ENCODE measurements around the gene MFAP5. TPM values are rescaled to one million over a fixed set of nuclear protein-coding genes. Genes with fewer than 3 reads are reported as not detected.

MFAP5 gene
- total and polyA plus RNA-seq, 10 of the 15 experiments (the other 5 are each of a cell fraction or from before 2014, with no cell fraction given): 0.06 to 0.14 (median 0.12) TPM; not detected in 7

DNA sequence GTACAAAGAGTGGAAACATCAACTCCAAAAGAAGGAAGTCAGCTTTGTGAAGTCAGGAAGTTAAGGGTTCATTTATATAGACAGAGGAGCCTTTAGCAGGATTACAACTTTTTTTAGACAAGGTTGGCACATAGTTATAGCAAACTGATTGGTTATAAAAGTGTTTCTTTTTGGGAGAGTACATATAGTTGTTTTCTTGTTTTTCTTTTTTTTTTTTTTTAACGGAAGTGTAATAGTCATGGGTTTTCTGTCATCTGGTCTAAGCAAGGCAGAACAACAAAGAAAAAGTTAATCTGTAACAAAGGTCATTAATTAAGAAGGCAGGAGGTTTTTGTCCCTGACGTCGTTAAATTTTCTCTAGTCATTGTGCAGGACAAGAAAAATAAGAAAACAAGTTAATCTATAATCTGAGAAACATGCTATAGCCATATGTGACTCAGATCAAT lies 13.0 kb upstream of the MFAP5 start (continued):
- TF ChIP-seq, protein P1, sequence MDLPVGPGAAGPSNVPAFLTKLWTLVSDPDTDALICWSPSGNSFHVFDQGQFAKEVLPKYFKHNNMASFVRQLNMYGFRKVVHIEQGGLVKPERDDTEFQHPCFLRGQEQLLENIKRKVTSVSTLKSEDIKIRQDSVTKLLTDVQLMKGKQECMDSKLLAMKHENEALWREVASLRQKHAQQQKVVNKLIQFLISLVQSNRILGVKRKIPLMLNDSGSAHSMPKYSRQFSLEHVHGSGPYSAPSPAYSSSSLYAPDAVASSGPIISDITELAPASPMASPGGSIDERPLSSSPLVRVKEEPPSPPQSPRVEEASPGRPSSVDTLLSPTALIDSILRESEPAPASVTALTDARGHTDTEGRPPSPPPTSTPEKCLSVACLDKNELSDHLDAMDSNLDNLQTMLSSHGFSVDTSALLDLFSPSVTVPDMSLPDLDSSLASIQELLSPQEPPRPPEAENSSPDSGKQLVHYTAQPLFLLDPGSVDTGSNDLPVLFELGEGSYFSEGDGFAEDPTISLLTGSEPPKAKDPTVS (IDR thresholded peaks at IDR 0.05; ENCODE audit: low read depth, low read length): no peak
- TF ChIP-seq RAD51 (IDR thresholded peaks at IDR 0.05) (0 out of 2 replicates have a peak, but pooled peaks have one; percentile 32), TCF12 (IDR thresholded peaks at IDR 0.05; ENCODE audit: low read depth, low read length) (no peak), NBN (IDR thresholded peaks at IDR 0.05) (no peak), ZNF384 (IDR thresholded peaks at IDR 0.05; ENCODE audit: borderline replicate concordance, low read depth, low read length) (peak; percentile 72; the same call in 1 of the 2 replicates), RBBP5 (conservative IDR thresholded peaks at IDR 0.05) (no peak), POU2F2 (IDR thresholded peaks at IDR 0.05; ENCODE audit: borderline replicate concordance, low read depth, low read length) (no peak), FOXK2 (IDR thresholded peaks at IDR 0.05) (no peak; the same call in 1 of the 2 replicates), RAD21 (IDR thresholded peaks at IDR 0.05; ENCODE audit: insufficient read depth, low read depth, low read length) (no peak), SPI1 (IDR thresholded peaks at IDR 0.05; ENCODE audit: borderline replicate concordance, insufficient read depth, low read depth, low read length) (peak; percentile 25; the same call in 1 of the 2 replicates), HDGF (IDR thresholded peaks at IDR 0.05) (no peak), HDAC6 (IDR thresholded peaks at IDR 0.05; ENCODE audit: unreplicated experiment) (no peak), TCF7 (IDR thresholded peaks at IDR 0.05; ENCODE audit: borderline replicate concordance) (no peak), SMAD5 (IDR thresholded peaks at IDR 0.05; ENCODE audit: low read depth) (no peak), ZZZ3 (IDR thresholded peaks at IDR 0.05; ENCODE audit: control insufficient read depth, insufficient read length, low read depth) (no peak), CHD2 (IDR thresholded peaks at IDR 0.05; ENCODE audit: borderline replicate concordance, low read depth, low read length) (no peak), TBL1XR1 (IDR thresholded peaks at IDR 0.05; ENCODE audit: low read depth, low read length) (no peak), HCFC1 (IDR thresholded peaks at IDR 0.05; ENCODE audit: low read length) (no peak), NR2C2 (IDR thresholded peaks at IDR 0.05; ENCODE audit: borderline replicate concordance, control insufficient read depth, insufficient read length, low read depth) (no peak), STAT3 (IDR thresholded peaks at IDR 0.05; ENCODE audit: low read depth, low read length) (no peak), KAT2A (conservative IDR thresholded peaks at IDR 0.05; ENCODE audit: control insufficient read depth, low read depth, low read length) (no peak), ATF7 (IDR thresholded peaks at IDR 0.05; ENCODE audit: low read depth) (peak; percentile 81), NFXL1 (IDR thresholded peaks at IDR 0.05; ENCODE audit: borderline replicate concordance) (no peak), RELA (IDR thresholded peaks at IDR 0.05; ENCODE audit: borderline replicate concordance, partially characterized antibody) (no peak), SREBF1 (IDR thresholded peaks at IDR 0.05; ENCODE audit: low read length) (no peak), FOXM1 (IDR thresholded peaks at IDR 0.05; ENCODE audit: low read depth, low read length) (no peak), CBX3 (IDR thresholded peaks at IDR 0.05; ENCODE audit: borderline replicate concordance, low read depth) (no peak), MTA2 (IDR thresholded peaks at IDR 0.05; ENCODE audit: low read depth) (peak; percentile 75), YY1 (IDR thresholded peaks at IDR 0.05; ENCODE audit: low read depth, low read length) (no peak)
- TF ChIP-seq, protein P2, sequence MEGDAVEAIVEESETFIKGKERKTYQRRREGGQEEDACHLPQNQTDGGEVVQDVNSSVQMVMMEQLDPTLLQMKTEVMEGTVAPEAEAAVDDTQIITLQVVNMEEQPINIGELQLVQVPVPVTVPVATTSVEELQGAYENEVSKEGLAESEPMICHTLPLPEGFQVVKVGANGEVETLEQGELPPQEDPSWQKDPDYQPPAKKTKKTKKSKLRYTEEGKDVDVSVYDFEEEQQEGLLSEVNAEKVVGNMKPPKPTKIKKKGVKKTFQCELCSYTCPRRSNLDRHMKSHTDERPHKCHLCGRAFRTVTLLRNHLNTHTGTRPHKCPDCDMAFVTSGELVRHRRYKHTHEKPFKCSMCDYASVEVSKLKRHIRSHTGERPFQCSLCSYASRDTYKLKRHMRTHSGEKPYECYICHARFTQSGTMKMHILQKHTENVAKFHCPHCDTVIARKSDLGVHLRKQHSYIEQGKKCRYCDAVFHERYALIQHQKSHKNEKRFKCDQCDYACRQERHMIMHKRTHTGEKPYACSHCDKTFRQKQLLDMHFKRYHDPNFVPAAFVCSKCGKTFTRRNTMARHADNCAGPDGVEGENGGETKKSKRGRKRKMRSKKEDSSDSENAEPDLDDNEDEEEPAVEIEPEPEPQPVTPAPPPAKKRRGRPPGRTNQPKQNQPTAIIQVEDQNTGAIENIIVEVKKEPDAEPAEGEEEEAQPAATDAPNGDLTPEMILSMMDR (IDR thresholded peaks at IDR 0.05 in 2 of 3, conservative IDR thresholded peaks at IDR 0.05 in 1 of 3; ENCODE audit: control insufficient read depth in 2 of 3, extremely low read depth in 1 of 3, insufficient read depth in 1 of 3, low read depth in 3 of 3, low read length in 3 of 3): no peak
- TF ChIP-seq, protein P3, sequence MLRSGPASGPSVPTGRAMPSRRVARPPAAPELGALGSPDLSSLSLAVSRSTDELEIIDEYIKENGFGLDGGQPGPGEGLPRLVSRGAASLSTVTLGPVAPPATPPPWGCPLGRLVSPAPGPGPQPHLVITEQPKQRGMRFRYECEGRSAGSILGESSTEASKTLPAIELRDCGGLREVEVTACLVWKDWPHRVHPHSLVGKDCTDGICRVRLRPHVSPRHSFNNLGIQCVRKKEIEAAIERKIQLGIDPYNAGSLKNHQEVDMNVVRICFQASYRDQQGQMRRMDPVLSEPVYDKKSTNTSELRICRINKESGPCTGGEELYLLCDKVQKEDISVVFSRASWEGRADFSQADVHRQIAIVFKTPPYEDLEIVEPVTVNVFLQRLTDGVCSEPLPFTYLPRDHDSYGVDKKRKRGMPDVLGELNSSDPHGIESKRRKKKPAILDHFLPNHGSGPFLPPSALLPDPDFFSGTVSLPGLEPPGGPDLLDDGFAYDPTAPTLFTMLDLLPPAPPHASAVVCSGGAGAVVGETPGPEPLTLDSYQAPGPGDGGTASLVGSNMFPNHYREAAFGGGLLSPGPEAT (IDR thresholded peaks at IDR 0.05; ENCODE audit: low read depth): no peak
